ENCODE data around the gene ZBTB34. TPM values are rescaled to one million over a fixed set of nuclear protein-coding genes. Genes with fewer than 3 reads are reported as not detected.
"Not testable (repeated sequence)": the region's sequence is repeated elsewhere in the genome, so short reads cannot be mapped to it uniquely, and the experiment has no call there.

ZBTB34 gene
- total RNA-seq, 4 donors from 2014 or later, result 4.0 to 8.2 (median 4.5) TPM

- TF ChIP-seq POLR2A (IDR thresholded peaks at IDR 0.05), result no peak
- TF ChIP-seq, protein P1, sequence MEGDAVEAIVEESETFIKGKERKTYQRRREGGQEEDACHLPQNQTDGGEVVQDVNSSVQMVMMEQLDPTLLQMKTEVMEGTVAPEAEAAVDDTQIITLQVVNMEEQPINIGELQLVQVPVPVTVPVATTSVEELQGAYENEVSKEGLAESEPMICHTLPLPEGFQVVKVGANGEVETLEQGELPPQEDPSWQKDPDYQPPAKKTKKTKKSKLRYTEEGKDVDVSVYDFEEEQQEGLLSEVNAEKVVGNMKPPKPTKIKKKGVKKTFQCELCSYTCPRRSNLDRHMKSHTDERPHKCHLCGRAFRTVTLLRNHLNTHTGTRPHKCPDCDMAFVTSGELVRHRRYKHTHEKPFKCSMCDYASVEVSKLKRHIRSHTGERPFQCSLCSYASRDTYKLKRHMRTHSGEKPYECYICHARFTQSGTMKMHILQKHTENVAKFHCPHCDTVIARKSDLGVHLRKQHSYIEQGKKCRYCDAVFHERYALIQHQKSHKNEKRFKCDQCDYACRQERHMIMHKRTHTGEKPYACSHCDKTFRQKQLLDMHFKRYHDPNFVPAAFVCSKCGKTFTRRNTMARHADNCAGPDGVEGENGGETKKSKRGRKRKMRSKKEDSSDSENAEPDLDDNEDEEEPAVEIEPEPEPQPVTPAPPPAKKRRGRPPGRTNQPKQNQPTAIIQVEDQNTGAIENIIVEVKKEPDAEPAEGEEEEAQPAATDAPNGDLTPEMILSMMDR (IDR thresholded peaks at IDR 0.05), result no peak
- H3K27me3 ChIP-seq, result no peaks in the 10 kb centered on the region
- H3K27ac ChIP-seq, result no peak overlapping the region
- DNase-seq, result no peak
- peaks cover 0 to 30% (median 8%) of the 10 kb centered on the region in 3 donors for H3K9me3 ChIP-seq
- 64 to 69% methylated on average over 1 of the region's 1 CpG for WGBS, 2 donors
- H3K4me3 ChIP-seq, result no peak overlapping the region
- intact Hi-C loops (cut with DNase I), result no loop called here
- peaks cover 0 to 13% (median 0%) of the 10 kb centered on the region in 3 donors for H3K4me1 ChIP-seq
- peaks cover 0 to 91% (median 0%) of the 10 kb centered on the region in 3 donors for H3K36me3 ChIP-seq
Measured at GRCh38 chr9:126819482-126819881, 41.0 kb upstream of the ZBTB34 start.

DNA sequence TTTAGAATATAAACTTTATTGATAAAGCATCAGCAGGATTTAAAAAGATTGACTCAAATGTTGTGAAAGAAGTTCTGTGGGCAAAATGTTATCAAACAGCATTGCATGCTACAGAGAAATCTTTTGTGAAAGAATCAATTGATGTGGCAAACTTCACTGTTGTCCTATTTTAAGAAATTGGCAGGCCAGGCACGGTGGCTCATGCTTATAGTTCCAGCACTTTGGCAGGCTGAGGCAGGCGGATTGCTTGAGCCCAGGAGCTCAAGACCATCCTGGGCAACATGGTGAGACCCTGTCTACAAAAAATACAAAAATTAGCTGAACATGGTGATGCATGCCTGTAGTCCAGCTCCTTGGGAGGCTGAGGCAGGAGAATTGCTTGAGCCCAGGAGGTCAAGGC, 38.2 kb upstream of the ZBTB34 start:
- H3K4me3 ChIP-seq, result no peak overlapping the region
- peaks cover 0 to 13% (median 0%) of the 10 kb centered on the region in 3 donors for H3K4me1 ChIP-seq
- intact Hi-C loops (cut with DNase I), result no loop called here
- H3K27me3 ChIP-seq, result no peaks in the 10 kb centered on the region
- H3K36me3 ChIP-seq, result peaks cover 0 to 80% (median 0%) of the 10 kb centered on the region in 3 donors
- H3K27ac ChIP-seq, result no peak overlapping the region
- 36 to 47% methylated on average over 2 of the region's 2 CpGs for WGBS, 2 donors
- DNase-seq, result no peak
- TF ChIP-seq, protein P1 (IDR thresholded peaks at IDR 0.05), result no peak
- no peak for TF ChIP-seq POLR2A (IDR thresholded peaks at IDR 0.05)
- peaks cover 0 to 25% (median 8%) of the 10 kb centered on the region in 3 donors for H3K9me3 ChIP-seq

DNA sequence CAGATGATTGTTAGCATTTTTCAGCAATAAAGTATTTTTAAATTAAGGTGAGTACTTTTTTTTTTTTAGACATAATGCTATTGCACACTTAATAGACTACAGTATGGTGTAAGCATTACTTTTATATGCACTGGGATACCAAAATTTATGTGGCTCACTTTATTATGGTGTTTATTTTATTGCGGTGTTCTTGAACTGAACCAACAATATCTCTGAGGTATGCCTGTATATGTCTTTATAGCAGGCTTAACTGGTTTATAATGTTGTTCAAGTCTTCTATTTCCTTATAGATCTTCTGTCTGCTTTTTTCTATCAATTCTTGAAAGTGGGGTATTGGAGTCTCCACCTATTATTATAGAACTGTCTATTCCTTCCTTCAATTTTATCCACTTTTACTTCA, 37.6 kb upstream of the ZBTB34 start:
- H3K9me3 ChIP-seq, result peaks cover 0 to 25% (median 8%) of the 10 kb centered on the region in 3 donors
- H3K27ac ChIP-seq, result no peak overlapping the region
- no peak overlapping the region for H3K4me3 ChIP-seq
- no peaks in the 10 kb centered on the region for H3K27me3 ChIP-seq
- peaks cover 0 to 80% (median 4%) of the 10 kb centered on the region in 3 donors for H3K36me3 ChIP-seq
- intact Hi-C loops (cut with DNase I), result no loop called here
- peaks cover 0 to 13% (median 0%) of the 10 kb centered on the region in 3 donors for H3K4me1 ChIP-seq
- TF ChIP-seq POLR2A (IDR thresholded peaks at IDR 0.05), result no peak
- TF ChIP-seq, protein P1 (IDR thresholded peaks at IDR 0.05), result no peak
- 91% methylated on average over 1 of the region's 1 CpG for WGBS, 2 donors
- DNase-seq, result no peak

DNA sequence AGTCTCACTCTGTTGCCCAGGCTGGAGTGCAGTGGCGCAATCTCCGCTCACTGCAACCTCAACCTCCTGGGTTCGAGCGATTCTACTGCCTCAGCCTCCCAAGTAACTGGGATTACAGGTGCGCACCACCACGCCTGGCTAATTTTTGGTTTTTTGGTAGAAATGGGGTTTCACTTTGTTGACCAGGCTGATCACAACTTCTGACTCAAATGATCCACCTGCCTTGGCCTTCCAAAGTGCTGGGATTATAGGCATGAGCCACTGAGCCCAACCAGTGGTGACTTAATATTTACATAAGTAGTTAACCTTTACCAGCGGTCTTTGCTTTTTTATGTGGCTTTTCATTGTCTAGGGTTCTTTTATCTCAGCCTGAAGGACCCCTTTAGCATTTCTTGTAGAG, 36.4 kb upstream of the ZBTB34 start:
- H3K4me3 ChIP-seq; H3K27ac ChIP-seq; DNase-seq; H3K27me3 ChIP-seq; intact Hi-C loops (cut with DNase I): not testable (repeated sequence)
- H3K36me3 ChIP-seq, result peaks cover 0 to 72% (median 7%) of the 10 kb centered on the region in 3 donors
- peaks cover 0 to 13% (median 0%) of the 10 kb centered on the region in 3 donors for H3K9me3 ChIP-seq
- WGBS, 2 donors, result 92 to 96% methylated on average over 7 of the region's 7 CpGs
- peaks cover 0 to 13% (median 0%) of the 10 kb centered on the region in 3 donors for H3K4me1 ChIP-seq

GRCh38 chr9:126827227-126827626, 33.2 kb upstream of the ZBTB34 start:
- H3K27me3 ChIP-seq, result no peaks in the 10 kb centered on the region
- H3K4me3 ChIP-seq, result no peak overlapping the region
- TF ChIP-seq POLR2A (IDR thresholded peaks at IDR 0.05), result no peak
- TF ChIP-seq, protein P1 (IDR thresholded peaks at IDR 0.05), result no peak
- H3K4me1 ChIP-seq, result peaks cover 0 to 11% (median 0%) of the 10 kb centered on the region in 3 donors
- H3K27ac ChIP-seq, result no peak overlapping the region
- no peaks in the 10 kb centered on the region for H3K9me3 ChIP-seq
- peaks cover 0 to 71% (median 7%) of the 10 kb centered on the region in 3 donors for H3K36me3 ChIP-seq
- no peak for DNase-seq
- intact Hi-C loops (cut with DNase I), result no loop called here
- WGBS, 2 donors, result 89 to 93% methylated on average over 6 to 7 of the region's 7 CpGs

- H3K27ac ChIP-seq, result no peak overlapping the region
- H3K9me3 ChIP-seq, result no peaks in the 10 kb centered on the region
- no peak overlapping the region for H3K4me3 ChIP-seq
- 96 to 100% methylated on average over 1 of the region's 1 CpG for WGBS, 2 donors
- intact Hi-C loops (cut with DNase I), result no loop called here
- H3K4me1 ChIP-seq, result no peaks in the 10 kb centered on the region
- H3K36me3 ChIP-seq, result peaks cover 11 to 71% (median 25%) of the 10 kb centered on the region in 3 donors
- no peaks in the 10 kb centered on the region for H3K27me3 ChIP-seq
- no peak for DNase-seq
- TF ChIP-seq, protein P1 (IDR thresholded peaks at IDR 0.05), result no peak
- TF ChIP-seq POLR2A (IDR thresholded peaks at IDR 0.05), result no peak
Measured at GRCh38 chr9:126829035-126829434, 31.4 kb upstream of the ZBTB34 start.
